Retinal pigment epithelial cell (primary cell): ENCODE results near the gene PAXX.

Experiments used
- DNase-seq: peaks from one replicate; pipeline ENCODE4 v3.0.0-alpha.2; 2010; ENCODE audit warnings: low read depth
- H3K4me3 ChIP-seq: 2 replicates; pipeline ENCODE4 v1.5.1; 2011; ENCODE audit warnings: mild to moderate bottlenecking, low read length, control low read depth, moderate library complexity
- CTCF ChIP-seq: conservative IDR thresholded peaks from 2 replicates; pipeline ENCODE4 v1.5.1; 2011; ENCODE audit warnings: low read depth, low read length, control low read depth, inconsistent platforms

PAXX gene

GRCh38 chr9:137007108-137007815, 15.0 kb downstream of the PAXX start:
- DNase-seq: no peak
- no peak for TF ChIP-seq CTCF
- no peak overlapping the region for H3K4me3 ChIP-seq

- no peak overlapping the region for H3K4me3 ChIP-seq
- TF ChIP-seq CTCF: no peak
- DNase-seq: no peak
Observed at GRCh38 chr9:137007816-137008270, 15.6 kb downstream of the PAXX start.

GRCh38 chr9:137008312-137008711, 16.1 kb downstream of the PAXX start:
- H3K4me3 ChIP-seq: no peak overlapping the region
- TF ChIP-seq CTCF: no peak
- DNase-seq: no peak

- no peak overlapping the region for H3K4me3 ChIP-seq
- no peak for TF ChIP-seq CTCF
- no peak for DNase-seq
Observed at GRCh38 chr9:137009217-137009616, 17.0 kb downstream of the PAXX start.

- DNase-seq: no peak
- H3K4me3 ChIP-seq: no peak overlapping the region
- TF ChIP-seq CTCF: no peak
Observed at GRCh38 chr9:137009938-137010732, 17.9 kb downstream of the PAXX start.

GRCh38 chr9:137011156-137011555, 18.9 kb downstream of the PAXX start:
- DNase-seq: no peak
- no peak for TF ChIP-seq CTCF
- no peak overlapping the region for H3K4me3 ChIP-seq
